Measurements from ENCODE around the gene ARNT2.
A peak's percentile ranks its signal among the peaks of the same experiment; 100 is the strongest.
"Not testable (repeated sequence)": the region's sequence is repeated elsewhere in the genome, so short reads cannot be mapped to it uniquely, and the experiment has no call there.

The ARNT2 gene

GRCh38 chr15:80404057-80404760 lies at the start of gene ARNT2:
TSS of gene ARNT2 (plus strand) at chr15:80404382. CDS start at chr15:80404516, 134 bp downstream.
- no peak for DNase-seq (ENCODE audit: low spot score)

- DNase-seq (ENCODE audit: low spot score) = peak; percentile 5
Measured at GRCh38 chr15:80367094-80367493, 37.1 kb upstream of the ARNT2 start.

- DNase-seq (ENCODE audit: low spot score) = no peak
Measured at GRCh38 chr15:80367661-80368060, 36.5 kb upstream of the ARNT2 start.

GRCh38 chr15:80371924-80372323 lies 32.3 kb upstream of the ARNT2 start:
- DNase-seq (ENCODE audit: low spot score) = no peak

- DNase-seq (ENCODE audit: low spot score) = no peak
Measured at GRCh38 chr15:80374441-80374840, 29.7 kb upstream of the ARNT2 start.

- no peak for DNase-seq (ENCODE audit: low spot score)
Measured at GRCh38 chr15:80375968-80376891, 28.0 kb upstream of the ARNT2 start.

- no peak for DNase-seq (ENCODE audit: low spot score)
Measured at GRCh38 chr15:80379693-80380092, 24.5 kb upstream of the ARNT2 start.

GRCh38 chr15:80380154-80380553 lies 24.0 kb upstream of the ARNT2 start:
- no peak for DNase-seq (ENCODE audit: low spot score)

GRCh38 chr15:80382285-80382684 lies 21.9 kb upstream of the ARNT2 start:
- no peak for DNase-seq (ENCODE audit: low spot score)

GRCh38 chr15:80384432-80384831 lies 19.8 kb upstream of the ARNT2 start:
- no peak for DNase-seq (ENCODE audit: low spot score)

GRCh38 chr15:80386151-80386550 lies 18.0 kb upstream of the ARNT2 start:
- DNase-seq (ENCODE audit: low spot score) = no peak

- DNase-seq (ENCODE audit: low spot score) = no peak
Measured at GRCh38 chr15:80388326-80388725, 15.9 kb upstream of the ARNT2 start.

GRCh38 chr15:80389370-80389769 lies 14.8 kb upstream of the ARNT2 start:
- no peak for DNase-seq (ENCODE audit: low spot score)

- DNase-seq (ENCODE audit: low spot score) = not testable (repeated sequence)
Measured at GRCh38 chr15:80390942-80391341, 13.2 kb upstream of the ARNT2 start.

GRCh38 chr15:80395616-80396015 lies 8.6 kb upstream of the ARNT2 start:
- DNase-seq (ENCODE audit: low spot score) = no peak

GRCh38 chr15:80396096-80396495 lies 8.1 kb upstream of the ARNT2 start:
- DNase-seq (ENCODE audit: low spot score) = no peak

GRCh38 chr15:80399508-80399907 lies 4.7 kb upstream of the ARNT2 start:
- DNase-seq (ENCODE audit: low spot score) = no peak

GRCh38 chr15:80401456-80401855 lies 2.7 kb upstream of the ARNT2 start:
- DNase-seq (ENCODE audit: low spot score) = no peak

- DNase-seq (ENCODE audit: low spot score) = no peak
Measured at GRCh38 chr15:80402339-80402738, 1.8 kb upstream of the ARNT2 start.

- no peak for DNase-seq (ENCODE audit: low spot score)
Measured at GRCh38 chr15:80403712-80404056, 498 bp upstream of the ARNT2 start.

- DNase-seq (ENCODE audit: low spot score) = no peak
Measured at GRCh38 chr15:80404761-80405553, 775 bp downstream of the ARNT2 start.

GRCh38 chr15:80405554-80405850 lies 1.3 kb downstream of the ARNT2 start:
- DNase-seq (ENCODE audit: low spot score) = no peak

- DNase-seq (ENCODE audit: low spot score) = no peak
Measured at GRCh38 chr15:80405970-80406369, 1.8 kb downstream of the ARNT2 start.

Measured in hematopoietic multipotent progenitor cell treated with erythropoietin and hydrocortisone succinate and interleukin-3 and kit ligand, for 17 days (in vitro differentiated cells).